ENCODE results near the gene HES2.
"Not testable (repeated sequence)": the region's sequence is repeated elsewhere in the genome, so short reads cannot be mapped to it uniquely, and the experiment has no call there.

HES2 gene

GRCh38 chr1:6384135-6384534, 35.6 kb downstream of the HES2 start:
- no peak for DNase-seq

DNA sequence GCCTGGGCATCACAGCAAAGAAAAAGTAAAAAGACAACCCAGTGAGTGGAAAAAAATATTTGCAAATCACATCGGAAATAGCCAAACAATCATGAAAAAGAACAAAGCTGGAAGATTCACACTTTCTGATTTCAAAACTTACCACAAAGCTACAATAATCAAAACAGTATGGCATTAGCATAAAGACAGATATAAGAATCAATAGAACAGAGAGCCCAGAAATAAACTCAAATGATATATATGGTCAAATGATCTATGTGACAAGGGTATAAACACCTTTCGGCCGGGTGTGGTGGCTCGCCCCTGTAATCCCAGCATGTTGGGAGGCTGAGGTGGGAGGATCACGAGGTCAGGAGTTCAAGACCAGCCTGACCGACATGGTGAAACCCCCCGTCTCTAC, 39.7 kb downstream of the HES2 start:
- no peak for DNase-seq

DNA sequence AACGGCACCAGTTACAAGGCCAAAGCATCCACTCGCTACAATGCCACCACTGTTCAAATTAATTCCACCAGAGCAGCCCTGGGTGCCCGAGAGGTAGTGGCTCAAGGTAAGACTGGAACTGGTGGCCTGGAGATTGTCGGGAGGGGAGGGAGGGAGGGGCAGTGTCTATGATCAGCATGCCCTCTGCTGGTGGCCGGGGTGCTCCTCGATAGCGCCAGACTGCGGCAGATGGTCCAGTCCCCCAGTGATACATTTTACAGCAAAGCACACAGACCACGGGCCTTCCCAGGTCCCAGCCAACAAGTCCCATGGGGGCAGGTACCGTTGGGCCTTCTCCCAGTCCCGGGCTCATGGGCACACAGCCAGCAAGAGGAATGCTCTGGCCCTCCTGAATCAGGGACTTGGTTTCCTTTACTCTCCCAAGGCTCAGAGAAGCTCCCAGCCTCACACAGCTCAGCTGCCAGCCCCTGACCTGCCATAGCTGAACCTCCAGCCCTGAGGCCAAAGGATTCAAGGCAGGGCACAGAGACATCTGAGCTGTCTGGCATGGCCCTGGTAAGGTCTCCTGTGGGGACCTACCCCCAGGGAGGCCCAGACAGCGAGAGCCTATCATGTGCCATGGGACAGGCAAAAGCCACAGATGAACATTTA, 41.5 kb downstream of the HES2 start:
- DNase-seq: no peak

DNA sequence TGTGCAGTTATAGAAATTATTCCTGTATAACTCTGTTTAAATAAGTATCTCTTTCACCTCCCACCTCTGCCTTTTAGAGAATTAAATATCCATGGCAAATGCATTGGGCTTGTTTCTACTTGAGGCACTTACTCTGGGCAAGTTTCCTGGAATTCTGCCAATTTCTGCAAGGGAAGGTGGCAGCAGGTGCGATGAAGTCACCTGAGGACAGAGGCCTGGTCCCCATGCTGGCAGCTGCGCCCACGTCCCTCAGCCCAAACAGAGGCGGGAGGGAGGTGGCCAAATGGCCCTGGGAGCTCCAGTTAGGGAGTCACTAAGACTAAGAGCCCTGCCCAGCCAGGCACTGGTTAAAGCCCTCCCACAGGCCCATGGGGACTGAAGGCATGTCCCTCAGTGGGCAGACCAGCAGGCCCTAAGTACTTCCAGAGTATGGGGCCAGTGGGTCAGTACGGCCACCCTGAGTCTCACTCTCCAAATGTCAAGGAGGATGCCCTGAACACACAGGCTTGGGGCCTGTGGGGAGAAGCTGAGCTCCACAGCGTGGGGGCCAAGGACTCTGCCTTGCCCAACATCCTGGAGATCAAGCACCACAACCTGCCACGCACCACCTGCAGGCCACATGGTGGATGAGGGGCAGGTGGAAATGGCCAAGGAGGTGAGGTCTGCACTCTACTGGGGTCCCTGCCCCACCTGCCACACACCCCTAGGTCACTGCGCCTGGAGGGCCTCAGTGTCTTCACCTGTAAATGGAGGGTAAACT, 45.6 kb downstream of the HES2 start:
- no peak for DNase-seq

DNA sequence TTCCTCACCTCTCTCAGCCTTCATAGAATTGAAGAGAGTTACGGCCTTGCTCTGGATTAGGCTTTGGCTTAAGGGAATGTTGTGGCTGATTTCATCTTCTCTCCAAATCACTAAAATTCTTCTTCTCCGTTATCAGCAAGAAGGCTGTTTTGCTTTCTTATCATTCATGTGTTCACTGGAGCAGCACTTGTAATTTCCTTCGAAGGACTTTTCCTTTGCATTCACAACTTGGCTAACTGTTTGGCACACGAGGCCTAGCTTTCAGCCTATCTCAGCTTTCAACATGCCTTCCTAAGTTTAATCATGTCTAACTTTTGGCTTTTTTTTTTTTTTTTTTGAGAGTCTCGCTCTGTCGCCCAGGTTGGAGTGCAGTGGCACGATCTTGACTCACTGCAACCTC, 47.5 kb downstream of the HES2 start:
- not testable (repeated sequence) for DNase-seq

GRCh38 chr1:6370006-6370405, 49.7 kb downstream of the HES2 start:
- no peak for DNase-seq

- DNase-seq: no peak
These were observed 52.2 kb downstream of the HES2 start for GRCh38 chr1:6367381-6368012.

GRCh38 chr1:6365047-6365446, 54.7 kb downstream of the HES2 start:
- peak; percentile 61 for DNase-seq

- DNase-seq: peak; percentile 17
These were observed 56.4 kb downstream of the HES2 start for GRCh38 chr1:6363085-6363884.
